Osteoblast (primary cell): Measurements from ENCODE around the gene FAM210A. TPM values are rescaled to one million over a fixed set of nuclear protein-coding genes. Genes with fewer than 3 reads are reported as not detected.
"Not testable (repeated sequence)": the region's sequence is repeated elsewhere in the genome, so short reads cannot be mapped to it uniquely, and the experiment has no call there.

Source experiments
- DNase-seq: peaks from one replicate; pipeline ENCODE4 v3.0.0; 2011; ENCODE audit warnings: low spot score, mixed read lengths; ENCODE audit not compliant: insufficient read length; ENCODE audit errors: missing footprints
- H2AFZ ChIP-seq: 2 replicates; pipeline ENCODE4 v1.6.0; 2011; ENCODE audit warnings: mild to moderate bottlenecking, low read length
- H3K27ac ChIP-seq: 2 replicates; pipeline ENCODE4 v1.5.1; 2011; ENCODE audit warnings: mild to moderate bottlenecking, low read depth, low read length, moderate library complexity
- H3K27me3 ChIP-seq: 2 replicates; pipeline ENCODE4 v1.6.0; 2012; ENCODE audit warnings: mild to moderate bottlenecking, control low read depth, inconsistent platforms, low read length, moderate library complexity; ENCODE audit not compliant: insufficient read depth
- H3K36me3 ChIP-seq: 2 replicates; pipeline ENCODE4 v1.5.1; 2011; ENCODE audit warnings: mild to moderate bottlenecking, low read length, control low read depth, moderate library complexity; ENCODE audit not compliant: insufficient read depth
- H3K4me1 ChIP-seq: 2 replicates; pipeline ENCODE4 v1.5.1; 2011; ENCODE audit warnings: mild to moderate bottlenecking, low read length, control low read depth, moderate library complexity; ENCODE audit not compliant: insufficient read depth
- H3K4me2 ChIP-seq: 2 replicates; pipeline ENCODE4 v1.6.0; 2011; ENCODE audit warnings: mild to moderate bottlenecking, low read length; ENCODE audit not compliant: insufficient read depth
- H3K4me3 ChIP-seq: fragments of 200-600 bp; sonication (generic); 3 replicates; pipeline ENCODE4 v1.5.1; 2012; ENCODE audit warnings: mild to moderate bottlenecking, low read length, inconsistent platforms; ENCODE audit not compliant: insufficient read depth
- H3K79me2 ChIP-seq: 2 replicates; pipeline ENCODE4 v1.6.0; 2012; ENCODE audit warnings: mild to moderate bottlenecking, low read length, control low read depth, inconsistent platforms; ENCODE audit not compliant: insufficient read depth
- H3K9me3 ChIP-seq: 2 replicates; pipeline ENCODE4 v1.5.1; 2011; ENCODE audit warnings: low read depth, low read length, control low read depth
- H4K20me1 ChIP-seq: 2 replicates; pipeline ENCODE4 v1.6.0; 2012; ENCODE audit warnings: mild to moderate bottlenecking, low read length, control low read depth; ENCODE audit not compliant: insufficient read depth
- total RNA-seq: library from RNA; depleted of rRNA; stranded (reverse); fragments of >200 nt; gene quantifications from 2 replicates; pipeline ENCODE4 v1.2.3, GENCODE V29; 2012
- TF ChIP-seq, protein P1 (sequence below): IDR thresholded peaks from 2 replicates; pipeline ENCODE4 v1.5.1; 2011; ENCODE audit warnings: mild to moderate bottlenecking, low read depth, low read length, moderate library complexity; ENCODE audit errors: extremely low read depth

FAM210A gene
- total RNA-seq, 1 donor = 24.6 TPM

DNA sequence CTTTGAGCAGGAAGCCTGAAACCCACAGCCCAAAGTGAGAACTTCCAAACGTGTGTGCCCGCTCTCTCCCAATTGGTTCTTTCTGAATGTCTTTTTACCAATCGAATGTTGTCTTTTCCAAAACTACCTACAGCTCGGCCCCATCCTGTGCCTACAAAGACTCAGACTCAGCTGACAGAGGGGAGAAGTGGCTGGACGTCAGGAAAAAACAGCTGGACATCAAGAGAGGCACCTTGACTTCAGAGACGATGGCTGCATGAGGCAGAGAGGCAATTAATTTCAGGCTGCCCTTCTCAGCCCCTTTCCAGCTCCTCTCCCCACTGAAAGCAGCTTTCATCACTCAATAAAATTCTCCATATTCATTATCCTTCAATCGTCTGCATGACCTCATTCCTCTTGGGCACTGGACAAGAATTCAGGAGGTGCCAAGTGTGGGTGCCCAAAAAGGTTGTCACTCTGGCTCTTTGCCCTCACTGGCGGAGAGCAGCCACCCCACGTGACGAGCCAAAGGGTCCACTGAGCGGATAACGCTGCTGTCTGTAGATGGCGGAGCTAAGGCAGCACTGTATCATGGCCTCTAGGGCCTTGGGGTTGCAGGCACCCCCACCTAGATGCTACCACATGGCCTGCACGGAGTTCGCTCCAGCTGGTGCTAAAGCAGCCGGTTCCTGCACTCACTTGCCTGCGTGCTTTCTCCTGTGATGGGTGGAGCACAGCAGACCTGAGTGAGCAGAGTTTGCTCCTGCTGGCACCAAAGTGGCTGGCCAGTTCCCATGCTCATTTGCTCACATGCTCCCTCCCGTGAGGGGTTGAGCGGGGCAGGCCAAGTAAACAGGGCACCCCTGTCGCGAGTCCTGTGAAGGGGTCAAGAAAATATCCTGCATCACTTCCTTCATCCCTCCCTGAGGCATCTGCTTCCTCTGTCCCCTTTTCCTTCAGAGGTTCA, 37.9 kb downstream of the FAM210A start:
- no peaks in the 10 kb centered on the region for H3K27me3 ChIP-seq
- no peak overlapping the region for H3K27ac ChIP-seq
- H3K4me1 ChIP-seq = no peaks in the 10 kb centered on the region
- TF ChIP-seq, protein P1, sequence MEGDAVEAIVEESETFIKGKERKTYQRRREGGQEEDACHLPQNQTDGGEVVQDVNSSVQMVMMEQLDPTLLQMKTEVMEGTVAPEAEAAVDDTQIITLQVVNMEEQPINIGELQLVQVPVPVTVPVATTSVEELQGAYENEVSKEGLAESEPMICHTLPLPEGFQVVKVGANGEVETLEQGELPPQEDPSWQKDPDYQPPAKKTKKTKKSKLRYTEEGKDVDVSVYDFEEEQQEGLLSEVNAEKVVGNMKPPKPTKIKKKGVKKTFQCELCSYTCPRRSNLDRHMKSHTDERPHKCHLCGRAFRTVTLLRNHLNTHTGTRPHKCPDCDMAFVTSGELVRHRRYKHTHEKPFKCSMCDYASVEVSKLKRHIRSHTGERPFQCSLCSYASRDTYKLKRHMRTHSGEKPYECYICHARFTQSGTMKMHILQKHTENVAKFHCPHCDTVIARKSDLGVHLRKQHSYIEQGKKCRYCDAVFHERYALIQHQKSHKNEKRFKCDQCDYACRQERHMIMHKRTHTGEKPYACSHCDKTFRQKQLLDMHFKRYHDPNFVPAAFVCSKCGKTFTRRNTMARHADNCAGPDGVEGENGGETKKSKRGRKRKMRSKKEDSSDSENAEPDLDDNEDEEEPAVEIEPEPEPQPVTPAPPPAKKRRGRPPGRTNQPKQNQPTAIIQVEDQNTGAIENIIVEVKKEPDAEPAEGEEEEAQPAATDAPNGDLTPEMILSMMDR = no peak
- H3K4me2 ChIP-seq = no peak overlapping the region
- H3K9me3 ChIP-seq = no peaks in the 10 kb centered on the region
- H3K36me3 ChIP-seq = no peaks in the 10 kb centered on the region
- H4K20me1 ChIP-seq = peaks cover 29% of the 10 kb centered on the region
- H2AFZ ChIP-seq = no peak overlapping the region
- no peak overlapping the region for H3K4me3 ChIP-seq
- DNase-seq = no peak
- peaks cover 63% of the 10 kb centered on the region for H3K79me2 ChIP-seq

DNA sequence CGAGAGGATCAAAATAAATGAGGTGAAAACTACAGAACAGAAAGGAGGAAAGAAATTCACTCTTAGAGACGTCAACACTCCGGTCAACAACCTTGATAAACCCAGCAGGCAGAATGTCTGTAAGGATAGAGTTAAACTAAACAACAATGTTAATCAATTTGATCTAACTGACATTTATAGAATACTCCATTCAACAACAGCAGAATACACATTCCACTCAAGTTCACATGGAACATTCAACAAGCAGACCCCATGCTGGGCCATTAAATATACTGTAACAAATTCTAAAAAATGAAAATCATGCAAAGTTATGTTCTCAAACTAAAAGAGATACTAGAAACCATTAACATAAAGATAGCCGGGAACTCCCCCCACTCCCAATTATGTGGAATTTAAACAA, 41.8 kb downstream of the FAM210A start:
- no peaks in the 10 kb centered on the region for H3K9me3 ChIP-seq
- H3K4me2 ChIP-seq = no peak overlapping the region
- TF ChIP-seq, protein P1 = no peak
- H3K4me3 ChIP-seq = no peak overlapping the region
- no peak overlapping the region for H3K27ac ChIP-seq
- no peaks in the 10 kb centered on the region for H3K4me1 ChIP-seq
- no peaks in the 10 kb centered on the region for H3K36me3 ChIP-seq
- H4K20me1 ChIP-seq = peaks cover 29% of the 10 kb centered on the region
- H3K27me3 ChIP-seq = no peaks in the 10 kb centered on the region
- no peak overlapping the region for H2AFZ ChIP-seq
- peaks cover 68% of the 10 kb centered on the region for H3K79me2 ChIP-seq
- DNase-seq = no peak

- no peaks in the 10 kb centered on the region for H3K4me1 ChIP-seq
- TF ChIP-seq, protein P1 = no peak
- no peaks in the 10 kb centered on the region for H3K36me3 ChIP-seq
- H3K4me2 ChIP-seq = no peak overlapping the region
- no peak overlapping the region for H3K4me3 ChIP-seq
- no peak overlapping the region for H3K27ac ChIP-seq
- peaks cover 43% of the 10 kb centered on the region for H3K79me2 ChIP-seq
- no peak for DNase-seq
- peaks cover 13% of the 10 kb centered on the region for H4K20me1 ChIP-seq
- H3K27me3 ChIP-seq = no peaks in the 10 kb centered on the region
- H3K9me3 ChIP-seq = no peaks in the 10 kb centered on the region
- H2AFZ ChIP-seq = no peak overlapping the region
Measured at GRCh38 chr18:13681701-13682100, 44.7 kb downstream of the FAM210A start.

DNA sequence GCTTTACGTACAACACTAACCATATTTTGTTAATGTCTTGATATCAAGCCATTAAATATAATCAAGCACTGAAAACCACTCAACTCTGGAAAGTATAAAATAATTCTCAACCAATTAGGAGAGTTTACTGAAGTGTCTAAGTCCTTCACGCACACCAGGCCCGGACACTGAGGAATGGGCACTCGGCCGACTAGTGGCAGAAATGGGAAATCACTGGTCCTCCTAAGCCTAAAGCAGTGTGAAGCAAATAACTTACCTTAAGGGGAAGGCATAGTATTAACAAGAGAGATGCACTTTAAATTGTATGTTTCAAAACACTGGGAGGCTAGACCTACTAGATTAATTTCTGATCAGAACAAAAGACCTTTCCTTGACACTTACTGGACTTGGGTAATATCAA, 45.7 kb downstream of the FAM210A start:
- no peak for DNase-seq
- TF ChIP-seq, protein P1 = peak; percentile 50
- Histone ChIP-seq H3K4me2 (no peak overlapping the region), H3K9me3 (no peaks in the 10 kb centered on the region), H3K4me1 (no peaks in the 10 kb centered on the region), H3K4me3 (no peak overlapping the region), H2AFZ (no peak overlapping the region), H4K20me1 (peaks cover 8% of the 10 kb centered on the region), H3K79me2 (peaks cover 33% of the 10 kb centered on the region), H3K27ac (no peak overlapping the region), H3K36me3 (no peaks in the 10 kb centered on the region), H3K27me3 (no peaks in the 10 kb centered on the region)

DNA sequence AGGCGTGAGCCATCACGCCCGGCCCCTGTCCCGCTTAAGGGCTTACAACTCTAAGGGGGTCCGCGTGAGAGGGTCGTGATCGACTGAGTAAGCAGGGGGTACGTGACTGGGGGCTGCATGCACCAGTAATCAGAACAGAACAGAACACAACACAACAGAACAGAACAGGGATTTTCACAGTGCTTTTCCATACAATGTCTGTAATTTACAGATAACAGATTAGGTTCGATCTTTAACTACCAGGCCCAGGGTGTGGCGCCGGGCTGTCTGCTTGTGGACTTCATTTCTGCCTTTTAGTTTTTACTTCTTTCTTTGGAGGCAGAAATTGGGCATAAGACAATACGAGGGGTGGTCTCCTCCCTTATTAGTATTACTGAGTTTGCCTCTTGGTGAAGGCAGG, 49.0 kb downstream of the FAM210A start:
- H3K27ac ChIP-seq, H3K27me3 ChIP-seq, DNase-seq, H4K20me1 ChIP-seq, H2AFZ ChIP-seq, H3K79me2 ChIP-seq, H3K9me3 ChIP-seq, H3K4me1 ChIP-seq, H3K4me3 ChIP-seq, H3K36me3 ChIP-seq, H3K4me2 ChIP-seq: not testable (repeated sequence)
